Amygdala (tissue), 56 donors: ENCODE measurements around the gene DPYD.

ENCODE experiments used
- DNase-seq, 56 donors: peaks; one replicate each; lab custom pipeline; 2025; lab: John Stamatoyannopoulos, UW

DPYD gene

GRCh38 chr1:97909266-97909665 is 11.6 kb downstream of the DPYD start:
- DNase-seq: no peak

- no peak for DNase-seq
Observed at GRCh38 chr1:97907886-97908285, 12.9 kb downstream of the DPYD start.

GRCh38 chr1:97906567-97907241 is 14.1 kb downstream of the DPYD start:
- DNase-seq: no peak

GRCh38 chr1:97905141-97905940 is 15.5 kb downstream of the DPYD start:
- no peak for DNase-seq

- DNase-seq: no peak
Observed at GRCh38 chr1:97904534-97904933, 16.3 kb downstream of the DPYD start.

- no peak for DNase-seq
Observed at GRCh38 chr1:97903626-97904025, 17.2 kb downstream of the DPYD start.

- no peak for DNase-seq
Observed at GRCh38 chr1:97902067-97902466, 18.8 kb downstream of the DPYD start.

GRCh38 chr1:97901017-97901658 is 19.7 kb downstream of the DPYD start:
- no peak for DNase-seq

GRCh38 chr1:97898948-97899347 is 21.9 kb downstream of the DPYD start:
- DNase-seq: no peak

GRCh38 chr1:97895278-97895677 is 25.6 kb downstream of the DPYD start:
- no peak for DNase-seq

- no peak for DNase-seq
Observed at GRCh38 chr1:97893844-97894243, 27.0 kb downstream of the DPYD start.

GRCh38 chr1:97886199-97886598 is 34.6 kb downstream of the DPYD start:
- DNase-seq: no peak

- no peak for DNase-seq
Observed at GRCh38 chr1:97883823-97884222, 37.0 kb downstream of the DPYD start.

GRCh38 chr1:97877307-97877706 is 43.5 kb downstream of the DPYD start:
- no peak for DNase-seq

- no peak for DNase-seq
Observed at GRCh38 chr1:97875996-97876395, 44.8 kb downstream of the DPYD start.

GRCh38 chr1:97870589-97870988 is 50.2 kb downstream of the DPYD start:
- DNase-seq: no peak

GRCh38 chr1:97869441-97869840 is 51.4 kb downstream of the DPYD start:
- DNase-seq: no peak

- no peak for DNase-seq
Observed at GRCh38 chr1:97867127-97867526, 53.7 kb downstream of the DPYD start.

- no peak for DNase-seq
Observed at GRCh38 chr1:97864615-97865014, 56.2 kb downstream of the DPYD start.

GRCh38 chr1:97853221-97853620 is 67.6 kb downstream of the DPYD start:
- no peak for DNase-seq
